ENCODE results near the gene CPT1B. TPM values are rescaled to one million over a fixed set of nuclear protein-coding genes. Genes with fewer than 3 reads are reported as not detected.
A peak's percentile ranks its signal among the peaks of the same experiment; 100 is the strongest.

Gene CPT1B
- polyA plus RNA-seq, 2 donors: 9.4 to 55.5 TPM

- H3K4me1 ChIP-seq (ENCODE audit: control insufficient read depth in 2 of 2, insufficient read depth in 2 of 2, low read length in 1 of 2): peaks cover 1 to 3% of the 10 kb centered on the region in 2 donors
- WGBS, 2 donors: 13 to 18% methylated on average over 17 of the region's 17 CpGs
- peak overlapping the region; percentile 55 to 63 for H3K4me3 ChIP-seq (ENCODE audit: low read depth in 1 of 2, low read length in 2 of 2)
- no peaks in the 10 kb centered on the region for H3K9me3 ChIP-seq (ENCODE audit: control insufficient read depth in 2 of 2, insufficient read depth in 1 of 2, low read depth in 1 of 2, low read length in 1 of 2)
- no peaks in the 10 kb centered on the region for H3K27me3 ChIP-seq (ENCODE audit: control insufficient read depth in 1 of 2, insufficient read depth in 2 of 2, low read length in 2 of 2)
- no peaks in the 10 kb centered on the region for H3K36me3 ChIP-seq (ENCODE audit: control insufficient read depth in 2 of 2, insufficient read depth in 2 of 2, low read length in 1 of 2)
- peak overlapping the region; percentile 65 to 85 for H3K27ac ChIP-seq (ENCODE audit: low read depth in 2 of 2, low read length in 1 of 2)
These were observed 14.6 kb downstream of the CPT1B start for GRCh38 chr22:50563413-50564160.

GRCh38 chr22:50562523-50563412 is 15.5 kb downstream of the CPT1B start, which contains the start of gene SYCE3:
SYCE3 (minus strand) TSS chr22:50562919; CDS start chr22:50556405, 6,514 bp downstream.
- Histone ChIP-seq H3K4me3 (ENCODE audit: low read depth in 1 of 2, low read length in 2 of 2) (peak within 1 kb of the TSS; percentile 55 to 63), H3K9me3 (ENCODE audit: control insufficient read depth in 2 of 2, insufficient read depth in 1 of 2, low read depth in 1 of 2, low read length in 1 of 2) (no peaks in the 10 kb centered on the region), H3K36me3 (ENCODE audit: control insufficient read depth in 2 of 2, insufficient read depth in 2 of 2, low read length in 1 of 2) (no peaks in the 10 kb centered on the region), H3K27ac (ENCODE audit: low read depth in 2 of 2, low read length in 1 of 2) (peak within 1 kb of the TSS; percentile 65 to 85), H3K27me3 (ENCODE audit: control insufficient read depth in 1 of 2, insufficient read depth in 2 of 2, low read length in 2 of 2) (no peaks in the 10 kb centered on the region), H3K4me1 (ENCODE audit: control insufficient read depth in 2 of 2, insufficient read depth in 2 of 2, low read length in 1 of 2) (peaks cover 0 to 3% of the 10 kb centered on the region in 2 donors)
- 2 to 7% methylated on average over 36 to 61 of the region's 61 CpGs for WGBS, 2 donors

GRCh38 chr22:50561401-50562358 is 16.5 kb downstream of the CPT1B start:
- Histone ChIP-seq H3K4me3 (ENCODE audit: low read depth in 1 of 2, low read length in 2 of 2) (no peak overlapping the region), H3K27ac (ENCODE audit: low read depth in 2 of 2, low read length in 1 of 2) (peak overlapping the region; percentile 0 to 53), H3K9me3 (ENCODE audit: control insufficient read depth in 2 of 2, insufficient read depth in 1 of 2, low read depth in 1 of 2, low read length in 1 of 2) (no peaks in the 10 kb centered on the region), H3K36me3 (ENCODE audit: control insufficient read depth in 2 of 2, insufficient read depth in 2 of 2, low read length in 1 of 2) (no peaks in the 10 kb centered on the region), H3K4me1 (ENCODE audit: control insufficient read depth in 2 of 2, insufficient read depth in 2 of 2, low read length in 1 of 2) (peaks cover 0 to 3% of the 10 kb centered on the region in 2 donors), H3K27me3 (ENCODE audit: control insufficient read depth in 1 of 2, insufficient read depth in 2 of 2, low read length in 2 of 2) (no peaks in the 10 kb centered on the region)
- WGBS, 2 donors: 76% methylated on average over 26 to 30 of the region's 34 CpGs

GRCh38 chr22:50560034-50560433 is 18.2 kb downstream of the CPT1B start:
- H3K27me3 ChIP-seq (ENCODE audit: control insufficient read depth in 1 of 2, insufficient read depth in 2 of 2, low read length in 2 of 2): no peaks in the 10 kb centered on the region
- H3K9me3 ChIP-seq (ENCODE audit: control insufficient read depth in 2 of 2, insufficient read depth in 1 of 2, low read depth in 1 of 2, low read length in 1 of 2): no peaks in the 10 kb centered on the region
- WGBS, 2 donors: 50 to 59% methylated on average over 3 of the region's 3 CpGs
- H3K4me1 ChIP-seq (ENCODE audit: control insufficient read depth in 2 of 2, insufficient read depth in 2 of 2, low read length in 1 of 2): peaks cover 0 to 3% of the 10 kb centered on the region in 2 donors
- H3K4me3 ChIP-seq (ENCODE audit: low read depth in 1 of 2, low read length in 2 of 2): no peak overlapping the region
- H3K36me3 ChIP-seq (ENCODE audit: control insufficient read depth in 2 of 2, insufficient read depth in 2 of 2, low read length in 1 of 2): no peaks in the 10 kb centered on the region
- H3K27ac ChIP-seq (ENCODE audit: low read depth in 2 of 2, low read length in 1 of 2): no peak overlapping the region

GRCh38 chr22:50556703-50557102 is 21.5 kb downstream of the CPT1B start:
- H3K4me1 ChIP-seq (ENCODE audit: control insufficient read depth in 2 of 2, insufficient read depth in 2 of 2, low read length in 1 of 2): no peaks in the 10 kb centered on the region
- WGBS, 2 donors: 84 to 89% methylated on average over 5 of the region's 5 CpGs
- H3K9me3 ChIP-seq (ENCODE audit: control insufficient read depth in 2 of 2, insufficient read depth in 1 of 2, low read depth in 1 of 2, low read length in 1 of 2): no peaks in the 10 kb centered on the region
- H3K27me3 ChIP-seq (ENCODE audit: control insufficient read depth in 1 of 2, insufficient read depth in 2 of 2, low read length in 2 of 2): no peaks in the 10 kb centered on the region
- no peak overlapping the region for H3K27ac ChIP-seq (ENCODE audit: low read depth in 2 of 2, low read length in 1 of 2)
- no peak overlapping the region for H3K4me3 ChIP-seq (ENCODE audit: low read depth in 1 of 2, low read length in 2 of 2)
- H3K36me3 ChIP-seq (ENCODE audit: control insufficient read depth in 2 of 2, insufficient read depth in 2 of 2, low read length in 1 of 2): no peaks in the 10 kb centered on the region

GRCh38 chr22:50553310-50553709 is 24.9 kb downstream of the CPT1B start:
- Histone ChIP-seq H3K4me3 (ENCODE audit: low read depth in 1 of 2, low read length in 2 of 2) (no peak overlapping the region), H3K27ac (ENCODE audit: low read depth in 2 of 2, low read length in 1 of 2) (no peak overlapping the region), H3K36me3 (ENCODE audit: control insufficient read depth in 2 of 2, insufficient read depth in 2 of 2, low read length in 1 of 2) (no peaks in the 10 kb centered on the region), H3K27me3 (ENCODE audit: control insufficient read depth in 1 of 2, insufficient read depth in 2 of 2, low read length in 2 of 2) (no peaks in the 10 kb centered on the region), H3K4me1 (ENCODE audit: control insufficient read depth in 2 of 2, insufficient read depth in 2 of 2, low read length in 1 of 2) (peaks cover 0 to 4% of the 10 kb centered on the region in 2 donors), H3K9me3 (ENCODE audit: control insufficient read depth in 2 of 2, insufficient read depth in 1 of 2, low read depth in 1 of 2, low read length in 1 of 2) (no peaks in the 10 kb centered on the region)
- WGBS, 2 donors: 79 to 83% methylated on average over 8 of the region's 8 CpGs

- no peaks in the 10 kb centered on the region for H3K9me3 ChIP-seq (ENCODE audit: control insufficient read depth in 2 of 2, insufficient read depth in 1 of 2, low read depth in 1 of 2, low read length in 1 of 2)
- peaks cover 0 to 11% of the 10 kb centered on the region in 2 donors for H3K4me1 ChIP-seq (ENCODE audit: control insufficient read depth in 2 of 2, insufficient read depth in 2 of 2, low read length in 1 of 2)
- H3K4me3 ChIP-seq (ENCODE audit: low read depth in 1 of 2, low read length in 2 of 2): no peak overlapping the region
- no peaks in the 10 kb centered on the region for H3K36me3 ChIP-seq (ENCODE audit: control insufficient read depth in 2 of 2, insufficient read depth in 2 of 2, low read length in 1 of 2)
- no peak overlapping the region for H3K27ac ChIP-seq (ENCODE audit: low read depth in 2 of 2, low read length in 1 of 2)
- no peaks in the 10 kb centered on the region for H3K27me3 ChIP-seq (ENCODE audit: control insufficient read depth in 1 of 2, insufficient read depth in 2 of 2, low read length in 2 of 2)
- WGBS, 2 donors: 92 to 96% methylated on average over 11 of the region's 11 CpGs
These were observed 27.0 kb downstream of the CPT1B start for GRCh38 chr22:50551160-50551752.

GRCh38 chr22:50550395-50550794 is 27.8 kb downstream of the CPT1B start:
- WGBS, 2 donors: 90% methylated on average over 8 of the region's 8 CpGs
- H3K27me3 ChIP-seq (ENCODE audit: control insufficient read depth in 1 of 2, insufficient read depth in 2 of 2, low read length in 2 of 2): no peaks in the 10 kb centered on the region
- no peaks in the 10 kb centered on the region for H3K9me3 ChIP-seq (ENCODE audit: control insufficient read depth in 2 of 2, insufficient read depth in 1 of 2, low read depth in 1 of 2, low read length in 1 of 2)
- no peak overlapping the region for H3K27ac ChIP-seq (ENCODE audit: low read depth in 2 of 2, low read length in 1 of 2)
- no peak overlapping the region for H3K4me3 ChIP-seq (ENCODE audit: low read depth in 1 of 2, low read length in 2 of 2)
- no peaks in the 10 kb centered on the region for H3K36me3 ChIP-seq (ENCODE audit: control insufficient read depth in 2 of 2, insufficient read depth in 2 of 2, low read length in 1 of 2)
- H3K4me1 ChIP-seq (ENCODE audit: control insufficient read depth in 2 of 2, insufficient read depth in 2 of 2, low read length in 1 of 2): peaks cover 0 to 16% of the 10 kb centered on the region in 2 donors
